NOMO-1 treated with dmso at 0.1 percent for 144 hours (cell line): Measurements from ENCODE around the gene APCDD1L.
"Not testable (repeated sequence)": the region's sequence is repeated elsewhere in the genome, so short reads cannot be mapped to it uniquely, and the experiment has no call there.

Experiments used
- DNase-seq: peaks from one replicate; lab custom pipeline; 2025; ENCODE audit not compliant: unreplicated experiment; lab: John Stamatoyannopoulos, UW

APCDD1L gene

DNA sequence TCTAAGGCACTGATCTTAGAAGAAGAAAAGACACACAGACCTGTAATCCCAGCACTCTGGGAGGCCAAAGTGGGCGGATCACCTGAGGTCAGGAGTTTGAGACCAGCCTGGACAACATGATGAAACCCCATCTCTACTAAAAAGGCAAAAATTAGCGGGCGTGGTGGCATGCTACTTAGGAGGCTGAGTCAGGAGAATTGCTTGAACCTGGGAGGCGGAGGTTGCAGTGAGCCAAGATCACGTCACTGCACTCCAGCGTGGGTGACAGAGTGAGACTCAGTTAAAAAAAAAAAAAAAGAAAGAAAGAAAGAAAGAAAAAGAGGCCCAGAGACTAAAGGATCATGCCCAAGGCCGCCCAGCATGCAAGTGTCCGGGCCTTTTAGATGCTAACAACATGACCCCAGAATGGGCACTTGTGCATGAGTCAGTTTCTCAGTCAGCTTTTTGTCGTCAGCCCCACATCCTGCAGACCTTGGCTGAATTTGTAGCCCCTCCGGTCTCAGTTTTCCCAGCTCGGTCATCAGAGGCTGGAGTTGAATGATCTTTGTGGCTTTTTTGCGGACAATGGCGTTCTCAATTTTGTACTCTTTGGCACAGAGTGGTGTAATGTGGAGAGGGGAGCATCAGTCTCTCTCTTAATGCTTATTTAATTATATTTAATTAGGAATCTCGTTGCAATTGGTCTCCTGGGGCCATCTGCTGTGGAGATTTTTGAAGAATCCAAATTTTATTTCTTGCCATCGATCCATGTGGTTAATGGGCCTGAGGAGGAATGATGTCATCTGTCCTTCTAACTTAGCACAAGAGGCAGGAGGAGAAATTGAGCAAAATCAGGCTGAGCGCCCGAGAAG is 30.6 kb upstream of the APCDD1L start:
- no peak for DNase-seq

DNA sequence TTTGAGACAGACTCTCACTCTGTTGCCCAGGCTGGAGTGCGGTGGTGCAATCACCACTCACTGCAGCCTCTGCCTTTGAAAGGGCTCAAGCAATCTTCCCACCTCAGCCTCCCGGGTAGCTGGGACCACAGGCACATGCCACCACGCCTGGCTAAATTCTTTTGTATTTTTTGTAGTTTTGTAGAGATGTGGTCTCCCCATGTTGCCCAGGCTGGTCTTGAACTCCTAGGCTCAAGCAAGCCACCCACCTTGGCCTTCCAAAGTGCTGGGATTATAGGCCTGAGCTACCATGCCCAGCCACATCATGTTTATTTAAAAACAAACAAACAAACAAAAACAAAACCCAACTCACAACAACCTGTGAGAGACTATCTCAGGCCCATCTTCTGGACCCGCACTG is 29.7 kb upstream of the APCDD1L start:
- DNase-seq, result no peak

DNA sequence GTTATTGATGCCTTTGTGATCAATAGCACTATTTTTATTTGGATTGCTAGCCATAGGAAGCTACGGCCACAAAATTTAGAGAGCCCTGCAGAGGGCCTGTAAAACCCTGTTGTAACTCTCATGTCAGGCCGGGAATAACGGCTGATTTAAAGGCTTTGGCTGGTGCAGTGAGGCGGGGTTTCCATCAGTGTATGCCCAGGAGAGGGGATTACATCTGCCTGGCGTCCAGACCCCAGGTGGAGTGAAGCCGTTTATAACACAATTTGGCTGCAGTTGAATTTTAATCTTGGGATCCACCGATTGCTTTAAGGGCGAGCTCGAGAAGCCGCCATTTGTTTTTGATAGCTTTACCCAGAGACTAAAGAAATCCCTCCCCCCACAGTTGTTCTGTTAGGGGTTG is 29.1 kb upstream of the APCDD1L start:
- DNase-seq, result no peak

DNA sequence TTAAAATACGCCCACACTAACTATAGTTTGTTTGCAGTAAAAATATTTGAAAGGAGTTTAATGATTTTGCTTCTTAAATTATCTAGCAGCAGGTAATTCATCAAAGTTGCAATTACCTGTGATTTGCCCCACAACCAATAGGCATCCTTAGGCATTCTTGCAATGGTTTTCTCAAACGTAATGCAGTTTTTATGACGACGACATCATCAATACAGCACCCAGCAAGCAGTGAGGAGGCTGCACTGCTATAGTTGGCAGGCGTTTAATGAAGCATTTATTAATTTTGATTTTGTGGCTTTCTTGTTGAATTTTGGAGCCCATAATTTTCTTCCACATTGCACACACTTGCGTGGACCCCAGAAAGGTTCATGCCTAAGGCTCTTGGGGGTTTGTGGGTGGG is 28.1 kb upstream of the APCDD1L start:
- no peak for DNase-seq

DNA sequence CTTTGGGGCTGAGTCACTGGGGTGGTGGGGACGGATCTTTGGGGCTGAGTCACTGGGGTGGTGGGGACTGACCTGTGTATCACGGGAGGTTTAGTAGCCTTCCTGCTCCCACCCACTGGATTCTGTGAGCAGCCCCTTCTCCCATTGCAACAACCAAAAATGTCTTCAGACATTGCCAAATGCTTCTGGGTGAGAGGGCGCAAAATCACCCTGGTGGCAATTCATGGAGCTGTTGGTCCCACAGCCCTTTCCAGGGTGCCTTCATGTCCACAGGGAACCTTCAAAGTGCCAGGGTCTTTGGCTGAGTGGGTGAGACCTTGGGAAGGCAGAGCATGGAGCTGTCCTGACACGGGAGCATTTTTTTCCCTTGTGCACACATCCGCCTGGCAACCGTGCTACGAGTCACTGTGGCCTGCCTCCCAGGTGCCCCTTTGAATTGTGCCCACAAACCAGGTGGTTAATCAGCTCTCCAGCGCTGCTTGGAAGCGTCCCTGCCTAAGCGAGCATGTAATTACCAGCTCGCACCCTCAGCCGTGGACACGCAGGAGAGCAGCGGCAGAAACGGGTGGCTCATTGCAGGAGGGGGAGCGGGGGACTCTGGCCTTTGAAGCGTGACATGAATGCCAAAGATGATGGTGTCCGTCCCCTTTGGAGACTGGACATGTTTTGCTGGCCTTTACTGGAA is 27.4 kb upstream of the APCDD1L start:
- no peak for DNase-seq

DNA sequence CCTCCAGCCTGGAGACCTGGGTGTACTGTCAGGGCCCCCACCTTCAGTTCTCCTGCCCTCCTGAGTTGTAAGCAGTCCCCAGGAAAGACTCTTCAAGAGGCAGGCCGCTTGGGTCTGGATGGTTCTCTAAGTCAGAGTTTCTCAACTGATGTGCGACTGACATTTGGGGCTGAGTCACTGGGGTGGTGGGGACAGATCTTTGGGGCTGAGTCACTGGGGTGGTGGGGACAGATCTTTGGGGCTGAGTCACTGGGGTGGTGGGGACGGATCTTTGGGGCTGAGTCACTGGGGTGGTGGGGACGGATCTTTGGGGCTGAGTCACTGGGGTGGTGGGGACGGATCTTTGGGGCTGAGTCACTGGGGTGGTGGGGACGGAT is 26.8 kb upstream of the APCDD1L start:
- not testable (repeated sequence) for DNase-seq

DNA sequence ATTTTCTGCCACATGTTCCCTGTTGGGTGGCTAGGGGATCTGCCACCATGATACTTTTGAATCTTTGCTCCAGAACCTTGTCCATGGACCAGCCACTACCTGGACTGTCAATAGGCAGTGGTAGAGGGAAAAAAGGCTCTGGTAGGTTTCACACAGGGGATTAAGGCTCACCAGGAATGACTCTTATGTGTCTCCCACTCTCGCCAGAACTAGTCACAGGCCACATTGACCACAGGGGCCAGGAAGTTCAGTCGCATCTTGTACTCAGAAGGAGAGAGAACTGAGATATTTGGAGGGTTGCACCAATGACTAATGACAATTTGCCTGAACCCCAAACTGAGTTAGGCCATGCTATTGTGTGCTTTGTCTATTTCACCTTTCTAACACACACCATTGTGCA is 23.6 kb upstream of the APCDD1L start:
- no peak for DNase-seq

DNA sequence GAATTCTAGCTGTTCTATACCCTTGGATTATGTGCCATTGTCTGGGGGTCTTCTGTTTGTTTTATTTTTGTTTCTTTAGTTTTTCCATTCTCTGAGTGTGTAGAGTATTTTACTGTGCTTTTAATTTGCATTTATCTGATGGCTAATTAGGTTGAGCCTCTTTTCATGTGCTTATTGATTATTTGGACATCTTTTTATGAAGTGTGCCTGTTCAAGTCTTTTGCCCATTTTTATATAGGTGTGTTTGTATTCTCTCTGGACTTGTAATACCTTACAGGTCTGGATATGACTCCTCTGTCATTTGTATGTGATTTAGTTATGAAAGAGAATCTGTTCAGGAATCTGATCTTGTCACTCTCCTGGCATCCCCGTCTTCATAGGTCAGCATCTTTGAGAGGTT is 22.6 kb upstream of the APCDD1L start:
- DNase-seq, result no peak

DNA sequence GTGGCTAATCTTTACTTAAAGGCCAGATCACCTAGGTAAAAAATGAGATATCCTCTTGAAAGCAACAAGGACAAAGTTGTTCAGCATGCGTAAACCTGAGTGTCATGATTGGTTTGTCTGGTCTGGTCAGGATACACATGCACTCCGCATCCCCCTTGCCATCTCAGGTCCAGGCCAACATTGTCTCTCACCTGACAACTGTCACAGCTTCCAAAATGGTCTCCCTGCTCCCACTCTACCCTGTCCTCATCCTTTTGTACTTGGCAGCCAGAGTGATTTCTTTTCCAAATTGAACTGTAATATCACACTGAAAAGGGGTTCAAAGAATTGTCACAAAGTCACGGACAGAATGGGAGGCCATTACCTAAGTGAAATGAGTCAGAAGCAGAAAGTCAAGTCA is 21.1 kb upstream of the APCDD1L start:
- DNase-seq, result no peak

DNA sequence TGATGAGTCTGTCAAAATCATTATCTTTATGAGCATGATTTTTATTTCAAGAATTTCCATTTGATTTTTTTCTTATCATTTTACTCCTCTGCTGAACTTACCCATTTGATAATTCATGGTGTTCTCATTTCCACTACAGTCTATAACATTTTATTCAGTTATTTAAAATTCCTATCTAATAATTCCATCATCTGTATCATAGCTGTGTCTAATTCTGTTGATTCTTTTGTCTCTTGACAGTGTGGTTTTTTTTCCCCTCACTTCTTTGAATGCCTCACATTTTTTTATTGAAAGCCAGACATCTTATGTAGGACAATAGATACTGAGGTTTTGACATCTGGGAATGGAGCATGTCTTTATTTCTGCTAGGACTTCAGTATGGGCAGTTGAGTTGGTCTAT is 16.5 kb upstream of the APCDD1L start:
- no peak for DNase-seq

DNA sequence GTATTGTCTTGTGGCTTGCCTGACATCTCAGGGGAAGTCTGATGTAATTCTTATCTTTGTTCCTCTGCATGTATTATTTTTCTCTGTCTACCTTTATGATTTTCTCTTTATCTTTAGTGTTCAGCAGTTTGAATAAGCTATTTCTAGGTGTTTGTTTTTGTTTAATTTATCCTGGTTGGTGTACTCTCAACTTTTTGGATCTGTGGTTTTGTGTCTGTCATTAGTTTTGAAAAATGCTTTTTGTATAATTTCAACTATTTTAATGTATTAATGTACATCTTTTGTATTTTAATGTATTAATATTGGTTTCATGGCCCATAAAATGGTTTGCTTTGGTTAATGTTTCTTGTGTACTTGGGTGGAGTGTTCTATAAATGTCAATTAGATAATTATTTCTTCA is 15.9 kb upstream of the APCDD1L start:
- DNase-seq, result no peak

DNA sequence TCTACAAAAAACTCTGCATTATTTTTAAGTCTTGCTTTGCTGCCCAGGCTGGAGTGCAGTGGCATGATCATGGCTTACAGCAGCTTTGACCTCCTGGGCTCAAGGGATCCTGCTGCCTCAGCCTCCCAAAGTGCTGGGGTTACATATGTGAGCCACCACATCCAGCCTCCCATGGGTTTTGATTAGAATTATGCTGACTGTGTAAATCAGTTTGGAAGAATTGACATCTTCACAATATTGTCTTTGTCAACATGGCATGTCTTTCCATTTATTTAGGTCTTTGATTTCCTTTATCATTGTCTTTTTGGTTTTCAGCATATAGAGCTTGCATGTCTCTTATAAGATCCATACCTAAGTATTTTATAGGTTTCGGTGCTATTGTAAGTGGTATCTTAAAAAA is 13.2 kb upstream of the APCDD1L start:
- no peak for DNase-seq

DNA sequence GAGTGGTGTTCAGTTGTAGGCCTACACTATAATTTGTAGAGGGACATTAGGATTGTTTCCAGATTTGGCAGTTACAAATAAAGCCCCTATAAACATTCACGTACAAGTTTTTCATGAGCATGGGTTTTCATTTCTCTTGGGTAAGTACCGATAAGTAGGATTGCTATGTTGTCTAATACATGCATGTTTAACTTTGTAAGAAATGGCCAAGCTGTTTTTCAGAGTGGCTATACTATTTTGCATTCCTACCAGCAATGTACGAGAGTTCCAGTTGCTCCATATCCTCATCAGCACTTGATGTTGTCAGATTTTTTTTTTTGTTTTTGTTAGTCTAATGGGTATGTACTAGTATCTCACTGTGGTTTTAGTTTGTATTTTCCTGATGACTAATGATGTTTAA is 11.2 kb upstream of the APCDD1L start:
- DNase-seq, result no peak

DNA sequence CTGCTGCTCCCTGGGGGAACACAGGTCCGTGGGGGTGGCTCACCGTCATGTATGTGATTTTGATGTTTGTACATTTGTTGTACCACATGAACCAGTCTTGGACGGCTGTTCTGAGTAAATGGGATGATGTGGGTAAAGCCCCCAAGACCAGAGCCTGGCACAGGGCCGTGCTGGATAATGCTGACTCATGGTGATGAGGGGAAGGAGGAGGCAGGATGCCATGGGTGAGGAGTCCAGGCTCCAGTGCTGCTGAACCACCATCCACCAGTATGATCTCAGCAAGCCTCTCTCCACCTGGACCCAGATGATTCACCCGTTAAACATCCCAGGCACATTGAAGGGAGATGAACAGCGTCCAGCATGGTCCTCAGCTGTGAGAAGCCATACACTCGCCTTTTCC is 9.6 kb upstream of the APCDD1L start:
- no peak for DNase-seq

DNA sequence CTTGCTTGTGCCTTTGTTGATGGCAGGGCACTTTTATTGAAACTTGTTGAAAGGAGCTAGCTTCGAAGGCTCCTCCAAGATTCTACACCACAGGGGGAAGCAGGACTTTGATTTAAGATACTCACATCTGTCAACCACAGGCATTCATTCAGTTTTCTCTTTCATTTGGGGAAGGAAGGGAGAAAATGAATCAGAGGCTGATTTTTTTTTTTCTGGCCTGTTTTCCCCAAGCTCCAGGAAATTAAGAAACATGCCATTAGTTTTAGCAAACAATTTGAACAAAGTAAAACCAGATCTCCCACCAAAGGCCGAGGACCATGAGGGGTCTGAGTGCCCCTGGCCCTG is 8.7 kb upstream of the APCDD1L start:
- DNase-seq, result no peak

DNA sequence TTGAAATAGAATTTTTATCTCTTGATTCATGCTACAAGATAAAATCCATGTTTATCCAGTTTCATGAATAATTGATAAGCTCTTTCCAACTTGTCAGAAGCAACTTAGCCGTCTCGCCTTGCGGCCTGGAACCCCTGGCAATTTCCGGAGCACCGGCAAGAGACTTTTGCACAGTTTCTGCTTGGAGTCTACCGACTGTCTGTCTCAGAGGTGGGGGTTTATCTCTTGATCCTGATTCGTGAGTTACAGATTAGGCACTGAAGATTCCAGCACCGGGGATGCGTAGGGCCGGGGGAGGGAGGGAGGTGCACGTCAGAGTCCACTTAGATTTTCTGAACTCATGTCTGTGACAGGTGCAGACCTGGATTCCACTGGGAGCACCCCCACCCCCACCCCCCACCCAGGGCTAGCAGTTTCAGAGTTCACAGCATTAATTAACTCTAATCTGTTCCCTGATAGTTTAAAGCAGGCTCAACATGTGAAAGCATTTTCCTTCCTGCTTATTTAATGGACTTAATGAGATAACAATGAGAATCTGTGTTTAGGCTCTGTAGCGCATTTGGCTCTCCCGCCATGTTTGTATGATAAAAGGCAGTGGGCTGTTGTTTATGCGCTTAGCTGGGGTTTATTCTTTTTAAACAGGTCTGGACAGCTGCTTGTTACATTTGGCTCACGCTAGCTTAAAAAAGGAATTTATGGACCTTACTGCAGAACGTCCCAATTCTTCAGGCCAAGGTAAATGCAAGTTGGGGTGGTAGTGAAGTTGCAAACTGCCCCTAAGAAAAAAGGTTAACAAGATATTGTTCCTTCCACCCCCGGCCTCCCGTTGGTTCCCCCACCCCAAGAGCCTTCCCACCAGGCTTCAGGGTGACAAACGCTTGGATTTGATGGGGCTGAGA is 8.1 kb upstream of the APCDD1L start:
- DNase-seq, result no peak

DNA sequence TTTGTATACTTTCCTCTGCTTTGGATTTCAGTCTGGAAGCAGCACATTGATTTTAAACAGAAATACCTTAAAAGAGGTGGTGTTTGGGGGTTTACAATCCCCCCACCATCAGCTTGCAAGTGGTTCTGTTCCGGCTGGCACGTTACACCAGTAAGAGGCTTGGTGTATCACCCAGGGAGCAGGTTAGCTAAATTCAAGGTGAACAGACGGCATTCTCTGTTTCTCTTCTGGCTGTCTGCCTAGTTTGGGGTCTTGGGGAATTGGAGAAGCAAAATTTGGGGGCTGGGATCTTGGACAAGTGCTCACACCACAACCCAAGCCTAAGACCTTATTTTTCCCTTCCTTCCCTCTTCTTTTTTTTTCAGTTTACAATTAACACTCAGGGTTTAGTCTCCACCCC is 7.5 kb upstream of the APCDD1L start:
- DNase-seq, result no peak

DNA sequence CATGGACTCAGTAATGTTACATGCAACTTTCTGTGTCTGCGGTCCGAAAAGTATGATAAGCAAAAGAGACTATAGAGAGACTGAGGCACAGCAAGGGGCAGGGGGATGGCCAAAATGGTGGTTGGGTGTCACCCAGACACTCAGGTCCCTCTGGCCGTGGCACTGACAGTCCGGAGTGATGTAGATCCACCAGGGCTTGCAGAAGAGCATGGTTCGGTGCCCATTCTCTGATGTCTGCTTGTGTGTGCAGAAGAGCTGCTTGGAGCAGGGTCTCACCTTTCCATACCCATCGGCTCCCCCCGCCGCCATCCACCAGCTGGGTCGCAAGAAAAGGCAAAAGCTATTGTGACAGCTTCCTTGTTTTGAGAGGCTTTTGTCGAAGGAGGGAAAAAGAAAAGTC is 6.6 kb upstream of the APCDD1L start:
- DNase-seq, result no peak

DNA sequence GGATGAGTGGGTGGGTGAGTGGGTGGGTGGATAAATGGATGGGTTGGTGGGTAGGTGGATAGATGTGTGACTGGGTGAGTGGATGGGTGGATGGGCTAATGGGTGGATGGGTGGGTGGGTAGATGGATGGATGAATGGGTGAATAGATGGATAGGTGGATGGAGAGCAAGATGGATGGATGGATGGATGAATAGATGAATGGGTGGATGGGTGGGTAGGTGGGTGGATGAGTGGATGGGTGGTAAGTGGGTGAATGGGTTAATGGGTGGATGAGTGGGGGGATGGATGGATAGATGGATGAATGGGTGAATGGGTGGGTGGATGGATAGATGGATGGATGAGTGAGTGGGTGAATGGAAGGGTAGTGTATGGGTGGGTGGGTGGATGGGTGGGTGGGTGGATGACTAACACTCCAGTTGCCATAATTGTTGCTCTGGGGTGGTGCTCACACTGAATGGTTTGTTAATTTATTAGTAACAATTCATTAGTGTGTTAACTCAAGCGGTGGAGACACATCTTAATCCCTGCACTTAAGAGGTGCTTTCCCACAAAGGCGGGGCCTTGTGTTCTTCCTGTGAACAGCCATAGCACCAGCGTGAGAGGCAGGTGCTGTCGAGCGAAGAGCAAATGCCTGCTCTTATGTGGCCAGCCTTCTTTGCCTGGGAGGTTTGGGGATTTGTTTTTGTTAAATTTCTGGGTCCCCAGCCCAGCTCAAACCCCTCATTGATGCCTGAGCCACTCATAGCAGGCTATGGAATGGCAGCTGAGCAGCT is 4.9 kb upstream of the APCDD1L start:
- DNase-seq, result no peak

DNA sequence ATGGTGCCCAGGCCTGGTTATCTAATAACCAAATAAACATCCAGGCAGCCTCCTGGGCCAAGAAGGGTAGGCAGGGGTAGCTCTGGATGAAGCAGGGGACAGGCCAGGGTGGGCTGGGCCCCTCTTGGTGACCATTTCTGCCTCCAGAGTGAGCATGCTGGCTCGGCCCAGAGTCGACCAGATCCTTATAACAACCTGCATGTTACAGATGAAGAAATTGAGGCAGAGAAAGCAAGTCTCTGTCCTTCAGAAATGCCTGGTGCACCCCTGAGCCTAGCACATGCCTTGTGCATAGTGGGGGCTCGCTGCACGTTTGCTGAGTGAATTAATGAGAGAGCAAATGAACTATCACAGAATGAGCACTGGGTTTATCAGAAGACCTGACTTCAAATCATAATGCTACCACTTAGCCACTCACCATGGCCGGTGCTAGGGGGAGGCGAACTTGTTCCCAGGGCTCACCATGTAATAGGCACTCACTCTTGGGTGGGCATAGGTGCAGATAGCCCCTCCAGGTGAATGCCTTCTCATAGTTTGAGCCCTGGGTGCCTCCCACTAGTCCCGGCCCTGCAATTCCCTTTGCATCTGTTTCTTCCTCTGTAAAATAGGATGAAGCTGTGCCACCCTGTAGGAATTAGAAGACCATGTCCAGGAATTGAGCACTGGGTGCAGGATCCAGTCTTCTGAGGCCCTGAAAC is 3.8 kb upstream of the APCDD1L start:
- no peak for DNase-seq

DNA sequence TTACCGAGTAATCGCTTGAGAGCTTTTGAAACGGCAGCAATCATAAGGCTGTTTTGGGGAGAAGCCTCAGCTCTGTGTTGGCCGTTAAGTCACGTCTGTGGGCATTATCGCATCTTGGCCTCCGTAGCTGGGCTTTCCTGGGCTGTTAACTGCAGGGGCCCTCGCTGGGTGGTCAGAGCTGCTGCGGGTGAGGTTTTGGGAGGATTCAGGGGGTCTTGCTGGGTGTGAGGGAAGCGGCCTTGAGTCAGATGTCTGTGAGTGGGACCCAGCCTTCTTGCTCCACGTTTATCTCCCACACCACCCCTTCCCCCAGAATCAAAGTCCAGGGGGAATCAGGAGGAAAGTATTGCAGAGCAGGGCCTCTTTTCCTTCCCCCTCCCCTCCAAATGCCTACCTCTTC is 3.2 kb upstream of the APCDD1L start:
- no peak for DNase-seq
